ENCODE results near the gene ATL2.
"Not testable (repeated sequence)": the region's sequence is repeated elsewhere in the genome, so short reads cannot be mapped to it uniquely, and the experiment has no call there.

Gene ATL2

DNA sequence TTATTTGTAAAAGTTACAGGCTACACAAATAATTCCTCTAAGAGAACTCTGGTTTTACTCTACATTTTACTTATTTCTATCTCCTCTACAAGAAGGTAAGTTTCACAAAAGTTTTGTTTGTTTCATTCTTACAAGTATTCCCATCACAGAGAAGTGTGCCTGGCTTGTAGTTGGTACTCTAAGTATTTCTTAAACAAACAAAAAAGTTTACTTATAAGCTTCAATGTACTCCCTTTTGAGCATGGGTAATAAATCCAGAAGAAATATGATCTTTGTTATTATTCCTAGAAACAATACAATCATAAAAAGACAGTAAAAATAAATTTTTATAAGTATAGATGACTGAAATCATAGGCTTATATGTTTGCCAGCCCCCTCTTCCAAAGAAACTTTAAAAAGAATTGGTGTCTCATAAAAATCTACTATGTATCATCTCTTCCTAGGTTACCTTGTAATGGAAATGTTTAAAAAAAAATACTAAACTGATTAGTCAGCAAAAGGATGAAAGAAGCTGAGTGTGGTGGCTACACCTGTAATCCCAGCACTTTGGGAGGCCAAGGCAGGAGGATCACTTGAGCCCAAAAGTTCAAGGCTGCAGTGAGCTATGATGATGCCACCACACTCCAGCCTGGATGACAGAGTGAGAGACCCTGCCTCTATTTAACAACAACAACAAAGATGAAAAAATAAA lies 54.7 kb downstream of the ATL2 start:
- DNase-seq, result no peak

DNA sequence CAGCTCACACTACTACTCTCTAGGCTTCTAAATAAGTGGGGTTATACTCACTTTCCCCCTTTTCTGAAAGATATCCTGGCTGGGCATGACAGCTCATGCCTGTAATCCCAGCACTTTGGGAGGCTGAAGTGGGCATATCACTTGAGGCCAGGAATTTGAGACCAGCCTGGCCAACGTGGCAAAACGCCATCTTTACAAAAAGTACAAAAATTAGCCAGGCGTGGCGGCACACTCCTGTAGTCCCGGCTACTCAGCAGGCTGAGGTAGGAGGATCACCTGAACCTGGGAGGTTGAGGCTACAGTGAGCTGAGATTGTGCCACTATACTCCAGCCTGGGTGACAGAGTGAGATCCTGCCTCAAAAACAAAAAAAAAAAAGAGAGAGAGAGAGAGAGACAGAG lies 57.8 kb downstream of the ATL2 start:
- DNase-seq, result not testable (repeated sequence)

GRCh38 chr2:38317725-38318124 lies 59.3 kb downstream of the ATL2 start:
- no peak for DNase-seq

- DNase-seq, result peak in 1 of 2 donors; percentile 38
Observed at GRCh38 chr2:38315707-38316333, 61.3 kb downstream of the ATL2 start.

DNA sequence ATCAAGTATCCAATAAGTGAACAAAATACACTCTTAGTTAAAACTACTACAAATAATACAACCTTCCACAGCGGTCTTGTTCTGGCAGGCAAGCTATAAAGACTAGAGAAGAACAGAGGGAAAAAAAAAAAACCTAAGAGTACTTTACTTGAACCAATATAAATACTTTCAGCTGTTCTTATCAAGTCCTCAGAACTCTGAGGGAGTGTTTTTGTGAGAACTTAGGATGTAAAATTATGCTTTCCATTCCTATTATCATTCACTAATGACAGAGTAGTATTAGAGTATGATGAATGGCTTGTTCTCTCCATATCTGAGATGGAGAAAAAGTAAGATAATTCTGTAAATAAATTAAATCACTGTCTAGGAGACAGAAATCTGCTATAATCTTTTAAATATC lies 68.3 kb downstream of the ATL2 start:
- DNase-seq, result no peak

- DNase-seq, result no peak
Observed at GRCh38 chr2:38301969-38302702, 74.9 kb downstream of the ATL2 start.

- no peak for DNase-seq
Observed at GRCh38 chr2:38301340-38301968, 75.6 kb downstream of the ATL2 start.

GRCh38 chr2:38298539-38298938 lies 78.5 kb downstream of the ATL2 start:
- no peak for DNase-seq

DNA sequence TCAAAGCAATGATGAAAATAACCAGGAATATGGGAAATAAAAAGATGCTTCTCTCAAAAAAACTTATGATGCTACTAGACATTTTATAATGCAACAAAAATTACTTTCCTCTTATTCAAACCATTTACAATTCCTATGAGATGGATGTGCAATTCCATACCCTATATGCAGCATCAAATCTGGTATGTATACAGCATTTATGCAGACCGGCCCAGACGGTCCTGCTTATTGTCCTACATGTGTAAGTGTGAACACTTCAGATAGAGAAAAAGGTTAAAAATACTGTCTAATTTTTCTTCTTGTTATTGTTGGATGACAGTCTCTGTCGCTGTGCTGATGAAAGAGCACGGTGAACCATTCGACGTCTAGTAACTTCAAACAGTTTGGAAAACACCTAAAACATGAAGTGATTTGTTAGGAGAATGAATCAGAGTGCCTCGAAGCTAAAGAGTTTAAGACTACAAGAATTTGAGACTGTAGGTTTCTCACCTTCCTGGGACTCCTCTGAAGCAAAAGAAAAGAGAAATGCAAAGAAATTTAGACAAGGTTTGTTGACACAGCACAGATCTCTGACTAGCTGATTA lies 80.8 kb downstream of the ATL2 start:
- no peak for DNase-seq

DNA sequence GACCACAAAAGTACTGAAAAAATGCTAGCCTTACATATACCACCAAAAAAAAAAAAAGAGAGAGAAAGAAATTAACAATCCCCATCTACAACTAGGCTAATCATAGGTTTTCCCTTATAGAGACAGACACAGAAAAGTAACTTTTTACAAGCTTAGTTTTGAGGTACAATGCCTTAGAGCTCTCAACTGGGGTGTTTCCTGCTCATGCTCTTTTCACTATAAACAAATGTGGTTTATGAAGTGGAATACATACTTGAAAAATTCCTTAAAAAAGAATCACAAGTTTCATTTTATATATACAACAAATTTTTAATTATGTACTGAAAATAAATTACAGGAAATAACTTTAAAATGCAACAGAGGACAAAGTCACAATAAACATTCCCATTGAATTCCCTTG lies 82.5 kb downstream of the ATL2 start:
- DNase-seq, result no peak

GRCh38 chr2:38293152-38293865 lies 83.8 kb downstream of the ATL2 start:
- DNase-seq, result no peak

DNA sequence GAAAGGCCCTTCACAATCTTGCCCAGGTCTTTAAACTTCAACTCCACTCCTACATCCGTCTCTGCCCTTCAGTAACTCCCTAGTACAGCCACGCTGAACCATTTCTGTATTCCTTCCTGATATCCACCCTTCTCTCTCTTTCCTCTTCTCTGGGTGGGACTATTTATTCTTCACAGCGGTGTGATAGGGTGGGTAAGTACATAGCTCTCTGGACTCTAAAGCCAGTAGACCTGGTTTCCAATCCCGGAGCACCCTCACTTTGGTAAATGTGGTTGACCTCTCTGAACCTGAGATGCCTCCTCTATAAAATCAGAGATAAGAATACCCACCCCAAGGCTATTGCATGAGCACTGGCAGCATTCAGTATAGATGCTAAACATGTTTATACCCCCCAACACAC lies 86.7 kb downstream of the ATL2 start:
- no peak for DNase-seq

DNA sequence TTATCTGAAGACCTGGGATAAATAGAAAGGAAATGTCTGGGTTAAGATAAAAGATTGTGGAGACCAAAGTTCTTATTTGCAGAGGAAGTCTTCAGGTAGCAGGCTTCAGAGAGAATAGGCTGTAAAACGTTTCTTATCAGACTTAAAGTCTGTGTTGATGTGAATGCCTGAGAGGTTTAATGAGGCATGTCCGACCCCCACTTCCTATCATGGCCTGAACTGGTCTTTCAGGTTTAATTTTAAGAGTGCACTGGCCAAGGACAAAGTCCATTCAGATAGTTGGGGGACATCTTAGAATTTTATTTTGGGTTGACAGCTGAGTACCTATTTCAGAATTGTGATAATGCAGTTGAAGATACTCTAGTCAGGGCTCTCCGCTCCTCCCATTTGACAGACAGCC lies 92.1 kb downstream of the ATL2 start:
- no peak for DNase-seq

- DNase-seq, result no peak
Observed at GRCh38 chr2:38281095-38281742, 95.9 kb downstream of the ATL2 start.

DNA sequence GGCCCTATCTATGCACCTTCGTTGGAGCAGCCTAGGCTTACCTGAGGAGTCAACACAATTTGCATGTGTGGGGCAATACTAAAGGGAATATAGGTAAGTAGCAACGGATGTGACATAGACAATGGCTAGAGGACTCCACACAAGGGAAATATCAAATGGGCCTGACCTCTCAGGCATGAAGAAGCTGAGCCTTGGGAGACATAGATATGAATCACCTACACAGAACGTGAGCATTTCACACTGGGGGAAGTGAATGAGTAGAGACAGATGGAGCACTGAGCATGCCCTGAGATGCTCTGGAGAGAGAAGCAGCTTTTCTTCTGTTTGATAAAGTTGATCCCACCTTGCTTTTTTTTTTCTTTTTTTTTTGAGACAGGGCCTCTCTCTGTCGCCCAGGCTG lies 97.9 kb downstream of the ATL2 start:
- DNase-seq, result no peak

- not testable (repeated sequence) for DNase-seq
Observed at GRCh38 chr2:38278117-38278438, 99.0 kb downstream of the ATL2 start.

- DNase-seq, result no peak
Observed at GRCh38 chr2:38277245-38278116, 99.6 kb downstream of the ATL2 start.

DNA sequence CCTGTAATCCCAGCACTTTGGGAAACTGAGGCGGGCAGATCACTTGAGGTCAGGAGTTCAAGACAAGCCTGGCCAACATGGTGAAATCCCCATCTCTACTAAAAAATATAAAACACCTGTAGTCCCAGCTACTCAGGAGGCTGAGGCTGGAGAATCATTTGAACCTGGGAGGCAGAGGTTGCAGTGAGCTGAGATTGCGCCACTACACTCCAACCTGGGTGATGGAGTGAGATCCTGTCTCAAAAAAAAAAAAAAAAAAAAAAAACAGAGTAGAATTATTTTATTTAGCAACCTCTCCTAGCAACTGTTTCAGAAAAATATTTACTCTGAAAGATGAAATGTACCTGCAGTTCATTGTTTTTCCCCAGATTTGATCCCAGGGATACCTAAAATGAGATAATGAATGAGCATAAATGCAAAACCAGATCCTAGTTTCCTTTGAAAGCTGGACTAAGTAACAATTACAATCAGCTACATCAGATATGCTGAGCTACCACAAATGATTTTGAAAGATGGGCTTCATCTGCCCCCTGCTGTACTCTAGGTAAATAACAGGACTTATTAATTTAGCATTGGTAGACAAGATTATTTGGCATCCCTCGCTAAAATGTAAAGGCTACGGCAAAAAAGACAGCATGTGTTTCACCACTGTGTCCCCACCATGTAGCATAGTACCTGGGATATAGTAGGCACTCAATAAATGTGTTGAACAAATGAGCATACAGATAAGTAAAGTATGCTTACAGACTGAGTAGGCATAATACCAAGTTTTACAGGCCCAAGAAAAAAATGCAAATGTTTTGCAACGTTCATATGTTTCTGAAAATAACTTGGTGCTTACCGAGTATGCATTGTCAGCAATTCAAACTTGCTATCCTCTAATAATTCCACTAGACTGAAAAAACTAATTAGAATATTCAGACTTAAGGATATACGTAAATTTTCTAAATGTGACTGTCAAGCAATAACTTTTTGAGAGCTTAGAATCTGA lies 102.5 kb downstream of the ATL2 start:
- DNase-seq, result peak; percentile 6 to 32

- DNase-seq, result no peak
Observed at GRCh38 chr2:38271697-38272096, 105.4 kb downstream of the ATL2 start.

- DNase-seq, result no peak
Observed at GRCh38 chr2:38269421-38269820, 107.7 kb downstream of the ATL2 start.

All from activated CD4-positive, alpha-beta T cell treated with anti-CD3 and anti-CD28 coated beads for 4 hours (primary cell).